Effector memory CD4-positive, alpha-beta T cell (primary cell): ENCODE measurements around the gene NTN1.
"Not testable (repeated sequence)": the region's sequence is repeated elsewhere in the genome, so short reads cannot be mapped to it uniquely, and the experiment has no call there.

ENCODE experiments used
- DNase-seq, 3 donors: peaks; one replicate each; pipeline ENCODE4 v3.0.0-alpha.2; 2020
- H3K27ac ChIP-seq: 2 replicates; pipeline ENCODE4 v1.7.0; 2013; ENCODE audit warnings: mild to moderate bottlenecking, low read length, moderate library complexity; ENCODE audit not compliant: insufficient read depth, poor library complexity, severe bottlenecking
- H3K27me3 ChIP-seq: replicated peaks from 2 replicates; pipeline ENCODE4 v1.7.0; 2013; ENCODE audit warnings: mild to moderate bottlenecking, low read length; ENCODE audit not compliant: insufficient read depth, control insufficient read depth, poor library complexity, severe bottlenecking
- H3K36me3 ChIP-seq: 2 replicates; pipeline ENCODE4 v1.7.0; 2013; ENCODE audit warnings: mild to moderate bottlenecking, low read length, moderate library complexity; ENCODE audit not compliant: control insufficient read depth, insufficient read depth
- H3K4me1 ChIP-seq: 2 replicates; pipeline ENCODE4 v1.7.0; 2013; ENCODE audit warnings: low read length, mild to moderate bottlenecking; ENCODE audit not compliant: control insufficient read depth, insufficient read depth, poor library complexity, severe bottlenecking
- H3K4me3 ChIP-seq: 2 replicates; pipeline ENCODE4 v1.7.0; 2013; ENCODE audit warnings: low read length, low read depth, mild to moderate bottlenecking; ENCODE audit not compliant: insufficient read depth, poor library complexity, severe bottlenecking
- H3K9me3 ChIP-seq: 2 replicates; pipeline ENCODE4 v1.7.0; 2013; ENCODE audit warnings: mild to moderate bottlenecking, low read length, moderate library complexity; ENCODE audit not compliant: control insufficient read depth

NTN1 gene

DNA sequence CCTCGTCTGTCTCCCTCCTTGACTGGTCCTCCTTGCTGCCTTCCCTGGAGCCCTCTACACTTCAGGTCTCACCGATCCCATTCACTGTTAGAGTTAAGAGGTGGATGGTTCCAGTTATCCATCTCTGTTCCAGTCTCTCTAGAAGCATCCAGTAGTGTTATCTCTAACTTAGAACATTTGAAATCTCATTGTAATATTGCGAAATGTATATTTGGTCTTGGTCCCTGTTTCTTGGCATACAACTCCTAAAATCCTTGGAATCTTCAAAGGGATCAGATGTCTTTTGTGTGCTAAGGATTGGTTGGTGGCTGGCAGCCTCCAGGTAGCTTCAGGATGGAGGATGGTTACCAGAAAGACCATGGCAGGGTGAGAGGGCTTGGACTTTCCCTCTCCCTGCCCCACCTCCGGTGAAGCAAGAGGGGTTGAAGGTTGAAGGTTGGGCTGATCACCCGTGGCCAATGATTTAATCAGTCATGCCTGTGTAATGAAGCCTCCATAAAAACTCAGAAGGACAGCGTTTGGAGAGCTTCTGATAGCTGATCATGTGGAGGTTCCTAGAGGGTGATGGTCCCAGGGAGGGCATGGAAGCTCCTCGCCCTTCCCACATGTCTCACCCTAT lies 59.1 kb downstream of the NTN1 start:
- no peak for DNase-seq
- H3K27me3 ChIP-seq = no peaks in the 10 kb centered on the region
- H3K4me1 ChIP-seq = no peaks in the 10 kb centered on the region
- no peak overlapping the region for H3K4me3 ChIP-seq
- H3K9me3 ChIP-seq = no peaks in the 10 kb centered on the region
- no peaks in the 10 kb centered on the region for H3K36me3 ChIP-seq
- peak overlapping the region; percentile 55 for H3K27ac ChIP-seq

DNA sequence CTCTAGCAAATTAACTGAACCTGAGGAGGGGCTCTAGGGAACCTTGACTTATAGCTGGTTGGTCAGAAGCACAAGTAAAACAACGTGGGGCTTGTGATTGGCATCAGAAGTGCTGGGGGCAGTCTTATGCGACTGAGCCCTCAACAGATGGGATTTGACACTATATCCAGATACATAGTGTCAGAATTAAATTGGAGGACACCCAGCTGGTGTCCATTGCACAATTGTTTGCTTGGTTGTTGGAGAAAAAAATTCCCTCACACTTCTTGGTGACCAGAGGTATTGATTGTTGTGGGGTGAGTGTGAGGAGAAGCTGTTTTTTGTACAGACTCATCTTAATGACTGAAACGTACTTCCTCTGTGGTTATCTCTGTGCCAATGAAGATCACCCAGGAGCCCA lies 59.7 kb downstream of the NTN1 start:
- DNase-seq = no peak
- H3K27me3 ChIP-seq = no peaks in the 10 kb centered on the region
- no peaks in the 10 kb centered on the region for H3K36me3 ChIP-seq
- H3K4me3 ChIP-seq = no peak overlapping the region
- H3K9me3 ChIP-seq = no peaks in the 10 kb centered on the region
- no peaks in the 10 kb centered on the region for H3K4me1 ChIP-seq
- H3K27ac ChIP-seq = no peak overlapping the region

DNA sequence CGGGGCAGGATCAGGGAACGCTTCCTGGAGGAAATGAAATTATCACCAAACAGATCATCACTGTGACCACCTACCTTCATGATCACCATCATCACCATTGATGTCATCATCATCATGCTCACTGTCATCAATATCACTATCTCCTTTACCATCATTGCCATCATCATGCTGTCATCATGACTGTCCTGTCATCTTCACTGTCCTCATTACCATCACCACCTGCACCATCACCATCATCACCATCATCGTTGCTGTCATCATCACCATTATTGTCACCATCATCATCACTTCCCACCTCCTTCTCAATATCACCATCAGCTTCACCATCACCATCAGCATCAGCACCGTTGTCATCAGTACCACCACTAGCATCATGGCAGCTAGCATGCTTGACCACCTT lies 65.3 kb downstream of the NTN1 start:
- Histone ChIP-seq H3K36me3 (no peaks in the 10 kb centered on the region), H3K9me3 (no peaks in the 10 kb centered on the region), H3K4me3 (no peak overlapping the region), H3K27me3 (peaks cover 3% of the 10 kb centered on the region), H3K4me1 (no peaks in the 10 kb centered on the region), H3K27ac (no peak overlapping the region)
- DNase-seq = no peak

DNA sequence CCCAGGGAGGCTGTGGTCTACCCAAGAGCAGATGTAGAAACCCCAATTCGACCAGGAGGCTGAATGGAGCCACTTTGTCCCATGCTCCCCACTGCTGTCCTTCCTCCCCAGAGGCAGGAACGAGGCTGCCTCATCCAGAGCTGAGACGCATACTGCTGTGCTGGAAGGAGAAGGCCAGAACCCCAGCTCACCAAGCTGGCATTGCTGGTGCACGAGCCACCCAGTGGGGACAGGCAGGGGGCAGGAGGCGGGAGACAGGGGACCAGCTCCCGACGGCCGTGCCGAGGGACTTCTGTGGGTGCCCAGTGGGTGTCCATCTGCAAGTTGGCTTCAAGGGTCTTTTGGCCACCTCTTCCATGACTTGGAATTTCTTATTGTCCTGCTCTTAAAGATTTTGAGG lies 66.6 kb downstream of the NTN1 start:
- Histone ChIP-seq H3K4me1 (no peaks in the 10 kb centered on the region), H3K9me3 (no peaks in the 10 kb centered on the region), H3K27me3 (peaks cover 3% of the 10 kb centered on the region), H3K4me3 (no peak overlapping the region), H3K27ac (no peak overlapping the region), H3K36me3 (no peaks in the 10 kb centered on the region)
- DNase-seq = no peak

DNA sequence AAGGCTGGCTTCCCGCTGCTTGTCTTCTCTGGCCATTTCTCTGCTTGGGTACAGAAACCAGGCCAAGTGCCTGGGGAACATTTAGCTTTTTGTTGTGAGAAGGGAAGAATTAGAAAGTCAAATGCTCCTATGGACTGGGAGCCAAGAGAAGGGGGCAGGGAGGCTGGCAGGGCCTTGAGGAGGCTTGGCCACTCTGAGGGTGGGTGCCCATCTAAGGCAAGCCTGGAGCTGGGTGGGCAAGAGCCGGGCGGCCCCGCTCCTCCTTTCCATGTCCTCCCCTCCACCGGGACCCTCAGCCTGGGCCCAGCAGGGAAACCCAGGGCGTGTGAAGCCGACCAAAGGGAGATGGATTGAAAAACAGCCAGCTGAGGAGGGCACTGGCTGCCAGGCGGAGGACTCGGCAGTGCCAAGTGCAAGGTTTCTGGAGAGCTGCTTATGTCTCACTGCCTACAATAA lies 69.4 kb downstream of the NTN1 start:
- H3K4me1 ChIP-seq = no peaks in the 10 kb centered on the region
- H3K27me3 ChIP-seq = peaks cover 3% of the 10 kb centered on the region
- DNase-seq = no peak
- H3K4me3 ChIP-seq = no peak overlapping the region
- H3K27ac ChIP-seq = no peak overlapping the region
- H3K36me3 ChIP-seq = no peaks in the 10 kb centered on the region
- H3K9me3 ChIP-seq = no peaks in the 10 kb centered on the region

DNA sequence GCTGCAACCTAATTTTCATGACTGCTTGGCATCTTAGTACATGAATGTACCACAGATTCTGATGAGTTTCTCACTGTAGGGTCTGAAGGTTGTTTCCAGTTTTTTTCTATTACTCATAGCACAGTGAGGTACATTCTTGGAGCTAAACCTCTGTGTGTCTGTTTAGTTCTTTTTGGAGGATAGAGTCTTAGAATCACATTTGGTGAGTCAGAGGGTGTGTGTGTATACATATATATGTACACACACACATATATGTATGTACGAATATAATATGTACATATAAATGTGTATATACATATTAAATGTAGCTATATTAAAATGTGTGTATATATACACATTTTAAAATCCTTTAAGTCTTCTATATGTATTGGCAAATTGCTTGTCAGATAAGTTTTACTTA lies 72.9 kb downstream of the NTN1 start:
- no peaks in the 10 kb centered on the region for H3K36me3 ChIP-seq
- H3K4me1 ChIP-seq = no peaks in the 10 kb centered on the region
- no peaks in the 10 kb centered on the region for H3K27me3 ChIP-seq
- H3K9me3 ChIP-seq = no peaks in the 10 kb centered on the region
- no peak overlapping the region for H3K4me3 ChIP-seq
- no peak for DNase-seq
- H3K27ac ChIP-seq = no peak overlapping the region

DNA sequence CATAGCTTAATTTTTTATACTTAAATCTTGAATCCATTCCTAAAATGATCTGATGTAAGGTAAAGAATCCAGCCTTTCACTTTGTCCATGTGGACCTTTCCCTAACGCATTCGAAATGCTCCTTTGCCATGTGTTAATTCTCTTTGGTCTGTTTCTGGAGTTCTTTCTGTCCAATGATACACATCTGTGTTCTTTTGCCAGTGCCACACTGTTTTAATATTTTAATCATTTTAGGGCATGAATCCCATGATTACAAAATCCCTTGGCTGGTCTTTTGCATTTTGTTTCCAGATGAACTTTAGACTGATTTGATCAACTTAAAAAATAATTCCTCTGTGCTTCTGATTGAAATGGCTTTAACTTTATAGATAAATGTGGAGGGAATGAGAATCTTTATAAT lies 74.1 kb downstream of the NTN1 start:
- H3K36me3 ChIP-seq = no peaks in the 10 kb centered on the region
- H3K4me3 ChIP-seq = no peak overlapping the region
- H3K27ac ChIP-seq = no peak overlapping the region
- H3K27me3 ChIP-seq = no peaks in the 10 kb centered on the region
- DNase-seq = no peak
- no peaks in the 10 kb centered on the region for H3K9me3 ChIP-seq
- H3K4me1 ChIP-seq = no peaks in the 10 kb centered on the region

DNA sequence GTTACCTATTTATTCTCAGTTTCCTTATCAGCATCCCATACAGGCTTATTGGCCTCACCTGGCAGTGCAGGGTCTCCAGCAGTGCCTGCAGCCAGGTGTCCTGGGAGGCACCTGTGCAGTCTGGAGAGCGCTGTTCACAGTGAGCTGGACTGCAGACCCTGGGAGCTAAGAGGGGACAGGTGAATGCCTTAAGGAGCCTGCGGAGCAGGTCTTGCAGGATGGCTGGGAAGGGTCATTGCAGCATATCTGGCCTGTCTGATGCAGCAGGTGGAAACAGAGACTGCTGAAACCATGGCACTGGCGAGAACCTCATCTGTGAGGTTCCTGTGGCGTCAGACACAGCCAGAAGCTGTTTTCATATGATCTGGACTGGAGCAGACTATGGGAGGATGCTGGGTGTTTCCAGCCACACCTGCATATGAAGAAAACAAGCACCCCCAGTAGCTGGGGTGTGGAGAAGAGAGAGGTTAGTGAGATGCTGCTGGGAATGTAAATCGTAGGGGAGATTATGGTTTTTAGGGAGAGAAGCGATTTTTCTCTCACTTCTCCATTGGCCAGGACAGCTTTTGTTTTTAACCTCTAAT lies 77.0 kb downstream of the NTN1 start:
- Histone ChIP-seq H3K4me1 (no peaks in the 10 kb centered on the region), H3K9me3 (no peaks in the 10 kb centered on the region), H3K4me3 (no peak overlapping the region), H3K36me3 (no peaks in the 10 kb centered on the region), H3K27me3 (no peaks in the 10 kb centered on the region), H3K27ac (no peak overlapping the region)
- no peak for DNase-seq

DNA sequence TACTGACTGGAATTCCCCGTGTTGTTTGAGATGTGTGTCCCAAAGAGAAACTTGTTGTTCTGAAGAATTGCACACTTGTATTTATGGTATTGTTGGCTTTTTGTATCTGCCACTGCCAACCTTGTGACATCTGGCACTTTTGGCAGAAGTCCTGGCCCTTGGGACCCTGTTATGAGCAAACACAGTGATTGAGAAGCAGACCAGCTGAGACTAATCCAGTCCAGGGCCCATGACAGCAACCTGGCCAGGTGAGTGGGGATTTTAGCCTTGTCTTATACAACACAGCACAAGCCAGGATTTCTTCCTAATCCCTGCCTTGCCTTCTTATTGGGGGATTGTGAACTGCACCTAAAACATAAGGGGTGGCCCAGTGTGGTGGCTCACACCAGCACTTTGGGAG lies 80.0 kb downstream of the NTN1 start:
- Histone ChIP-seq H3K27ac (no peak overlapping the region), H3K4me3 (no peak overlapping the region), H3K27me3 (no peaks in the 10 kb centered on the region), H3K36me3 (no peaks in the 10 kb centered on the region), H3K9me3 (no peaks in the 10 kb centered on the region), H3K4me1 (no peaks in the 10 kb centered on the region)
- DNase-seq = no peak

DNA sequence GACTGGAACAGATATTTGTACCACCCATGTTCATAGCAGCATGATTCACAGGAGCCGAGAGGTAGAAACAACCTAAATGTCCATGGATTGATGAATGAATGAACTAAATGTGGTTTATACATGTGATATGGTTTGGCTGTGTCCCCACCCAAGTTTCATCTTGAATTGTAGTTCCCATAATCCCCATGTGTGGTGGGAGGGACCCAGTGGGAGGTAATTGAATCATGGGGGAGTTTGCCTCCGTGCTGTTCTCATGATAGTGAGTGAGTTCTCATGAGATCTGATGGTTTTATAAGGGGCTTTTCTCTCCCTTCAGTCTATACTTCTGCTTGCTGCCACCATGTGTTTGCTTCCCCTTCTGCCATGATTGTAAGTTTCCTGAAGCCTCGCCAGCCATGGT lies 81.9 kb downstream of the NTN1 start:
- H3K36me3 ChIP-seq, DNase-seq, H3K27me3 ChIP-seq, H3K9me3 ChIP-seq, H3K27ac ChIP-seq, H3K4me3 ChIP-seq, H3K4me1 ChIP-seq: not testable (repeated sequence)
